Kidney (tissue), 14 donors: ENCODE results near the gene PCDH12. TPM values are rescaled to one million over a fixed set of nuclear protein-coding genes. Genes with fewer than 3 reads are reported as not detected.

Experiments
- DNase-seq, 5 donors: peaks; one replicate each; pipeline ENCODE4 v3.0.0-alpha.2; 2013 to 2020
- FAIRE-seq: peaks from 2 replicates; lab custom pipeline; 2012; peaks lifted over from hg19 to GRCh38; lab: Jason Lieb, UNC
- H3K27ac ChIP-seq, 2 donors: one replicate each; pipeline ENCODE4 v1.7.0; 2013; ENCODE audit warnings: low read depth in 2 of 2, low read length in 2 of 2, inconsistent platforms in 1 of 2
- H3K27me3 ChIP-seq: one replicate; pipeline ENCODE4 v1.7.1; 2013; ENCODE audit warnings: low read length, inconsistent platforms; ENCODE audit not compliant: control insufficient read depth, insufficient read depth
- H3K36me3 ChIP-seq, 3 donors: one replicate each; pipeline versions ENCODE4 v1.7.0 to v1.7.1; 2013; ENCODE audit warnings: low read length in 3 of 3, control low read depth in 1 of 3, inconsistent platforms in 1 of 3; ENCODE audit not compliant: insufficient read depth in 3 of 3, control insufficient read depth in 2 of 3
- H3K4me1 ChIP-seq, 3 donors: one replicate each; pipeline versions ENCODE4 v1.7.0 to v1.7.1; 2013; ENCODE audit warnings: low read length in 3 of 3, inconsistent platforms in 1 of 3, low read depth in 1 of 3; ENCODE audit not compliant: control insufficient read depth in 2 of 3, insufficient read depth in 2 of 3
- H3K4me3 ChIP-seq, 3 donors: one replicate each; pipeline versions ENCODE4 v1.7.0 to v1.8.1; 2013; ENCODE audit warnings: low read length in 3 of 3, control low read depth in 1 of 3, inconsistent platforms in 1 of 3
- H3K9ac ChIP-seq, 3 donors: one replicate each; pipeline versions ENCODE4 v1.7.0 to v1.7.1; 2013; ENCODE audit warnings: low read length in 3 of 3, control low read depth in 1 of 3, inconsistent platforms in 1 of 3
- H3K9me3 ChIP-seq, 3 donors: one replicate each; pipeline versions ENCODE4 v1.7.0 to v1.7.1; 2013; ENCODE audit warnings: low read length in 3 of 3, control low read depth in 1 of 3, inconsistent platforms in 1 of 3; ENCODE audit not compliant: control insufficient read depth in 2 of 3, insufficient read depth in 1 of 3
- CTCF ChIP-seq: IDR thresholded peaks from 3 replicates; pipeline ENCODE4 v1.5.1; 2012; ENCODE audit warnings: mild to moderate bottlenecking, moderate library complexity, borderline replicate concordance; ENCODE audit not compliant: insufficient read depth; ENCODE audit errors: extremely low read depth
- intact Hi-C: fragments of 100-400 bp; cut with DNase I; formaldehyde crosslinking; loops from one replicate; pipeline ENCODE4 v1.11.1; 2022
- polyA plus RNA-seq: library from polyadenylated mRNA; stranded (reverse); fragments of 350-450 nt; fragmentation: Illumina TruSeq; extraction: RNeasy Lipid Tissue Mini Kit (QIAGEN cat#74804); gene quantifications from one replicate; pipeline ENCODE4 v1.2.3, GENCODE V29; 2014; ENCODE audit warnings: low read depth, low replicate concordance; ENCODE audit not compliant: insufficient read depth
- total RNA-seq: library from RNA; stranded (reverse); fragmentation: NEBNext Ultra II Directional; extraction: Animal tissue kit (Norgen Biotek cat#: 25700); gene quantifications from one replicate; pipeline ENCODE4 v1.2.1, GENCODE V29; 2021
- donor health status: control.
- donor health status: control.
- donor health status: control.
- donor health status: control.
- donor health status: control.
- donor health status: DM: yes; HTN: yes; CAD: no.
- donor health status: Normal renal cell carcinoma (clear cell type).

The PCDH12 gene
- total and polyA plus RNA-seq, 2 donors from 2014 or later, result 7.4 to 14.1 TPM

DNA sequence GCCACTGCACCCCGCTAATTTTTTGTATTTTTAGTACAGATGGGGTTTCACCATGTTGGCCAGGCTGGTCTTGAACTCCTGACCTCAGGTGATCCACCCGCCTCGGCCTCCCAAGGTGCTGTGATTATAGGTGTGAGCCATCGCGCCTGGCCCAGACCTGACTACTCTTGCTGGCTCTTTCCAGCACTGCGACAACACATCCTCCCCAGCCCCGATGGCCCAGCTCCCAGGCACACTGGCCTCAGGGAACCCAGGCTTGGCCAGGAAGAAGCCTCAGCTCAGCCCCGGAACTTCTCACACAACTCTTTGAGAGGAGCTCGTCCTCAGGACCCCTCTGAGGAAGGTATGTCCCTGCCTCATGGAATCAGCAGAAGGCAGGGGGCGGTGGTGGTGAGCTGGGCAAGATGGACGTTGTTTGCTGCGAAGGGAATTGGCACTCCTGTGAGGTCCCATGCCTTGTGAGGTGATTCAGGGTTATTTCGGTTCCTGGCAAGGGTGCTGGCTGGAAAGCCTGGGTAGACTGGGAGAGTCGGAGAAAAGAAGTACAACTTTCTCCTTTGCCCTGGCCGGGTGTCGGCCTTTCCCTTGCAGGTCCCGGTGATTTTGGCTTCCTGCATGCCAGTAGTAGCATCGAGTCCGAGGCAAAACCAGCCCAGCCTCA lies 28.5 kb downstream of the PCDH12 start:
- no peak overlapping the region for H3K27ac ChIP-seq
- no peak for DNase-seq
- intact Hi-C loops, result no loop called here
- H3K4me1 ChIP-seq, result peaks cover 0 to 3% (median 0%) of the 10 kb centered on the region in 3 donors
- H3K9ac ChIP-seq, result no peak overlapping the region
- TF ChIP-seq CTCF, result no peak
- H3K9me3 ChIP-seq, result no peaks in the 10 kb centered on the region
- H3K4me3 ChIP-seq, result no peak overlapping the region
- H3K27me3 ChIP-seq, result no peaks in the 10 kb centered on the region
- peaks cover 8 to 76% (median 66%) of the 10 kb centered on the region in 3 donors for H3K36me3 ChIP-seq
- no peak for FAIRE-seq

DNA sequence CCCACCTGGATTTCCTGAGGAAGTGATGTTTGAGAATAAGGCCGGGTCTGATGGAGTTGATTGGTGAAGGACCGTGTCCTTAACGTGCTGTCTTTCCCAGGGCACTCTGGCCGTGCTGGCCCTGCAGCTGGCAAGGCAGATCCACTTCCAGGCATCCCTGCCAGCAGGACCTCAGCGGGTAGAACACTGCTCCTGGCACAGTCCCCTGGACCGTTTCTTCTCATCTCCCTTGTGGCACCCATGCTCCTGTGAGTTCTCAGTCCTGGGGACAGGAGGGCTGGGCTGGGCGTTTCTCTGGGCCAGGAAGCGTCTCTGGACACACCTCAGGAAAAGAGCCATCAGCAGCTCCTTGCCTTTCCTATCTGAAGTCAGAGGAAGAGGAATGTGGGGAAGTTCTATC lies 30.0 kb downstream of the PCDH12 start:
- Histone ChIP-seq H3K27ac (no peak overlapping the region), H3K9me3 (no peaks in the 10 kb centered on the region), H3K36me3 (peaks cover 8 to 66% (median 58%) of the 10 kb centered on the region in 3 donors), H3K4me1 (peaks cover 0 to 10% (median 4%) of the 10 kb centered on the region in 3 donors), H3K9ac (no peak overlapping the region), H3K4me3 (no peak overlapping the region), H3K27me3 (no peaks in the 10 kb centered on the region)
- DNase-seq (no peak), FAIRE-seq (no peak)
- intact Hi-C loops, result no loop called here
- TF ChIP-seq CTCF, result no peak

DNA sequence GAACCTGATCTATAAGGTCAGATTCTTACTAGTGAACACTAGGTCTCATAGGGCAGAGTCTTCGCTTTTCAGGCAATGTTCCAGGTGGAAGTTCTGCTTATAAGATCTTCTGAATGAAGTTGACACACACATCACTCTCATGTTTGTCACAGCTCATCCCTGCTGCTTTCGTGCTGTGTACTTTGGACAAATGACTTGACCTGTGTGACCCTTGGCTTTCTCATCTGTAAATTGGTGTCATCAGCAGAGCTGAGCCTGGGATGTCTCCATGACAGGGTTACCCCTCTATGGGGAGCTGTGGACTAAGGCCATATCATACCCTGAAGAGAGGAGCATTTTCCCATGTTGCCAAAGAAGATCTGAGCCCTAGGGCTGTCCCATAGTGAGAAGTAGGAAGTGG lies 31.6 kb downstream of the PCDH12 start:
- Histone ChIP-seq H3K9ac (no peak overlapping the region), H3K4me3 (no peak overlapping the region), H3K36me3 (peaks cover 5 to 54% (median 48%) of the 10 kb centered on the region in 3 donors), H3K4me1 (peaks cover 0 to 11% (median 4%) of the 10 kb centered on the region in 3 donors), H3K9me3 (no peaks in the 10 kb centered on the region), H3K27ac (no peak overlapping the region), H3K27me3 (no peaks in the 10 kb centered on the region)
- TF ChIP-seq CTCF, result no peak
- intact Hi-C loops, result no loop called here
- no peak for DNase-seq
- FAIRE-seq, result no peak
